HL-60/S4 (cell line): Measurements from ENCODE around the gene MAGI1.

ENCODE experiments used
- in situ Hi-C: fragments of 300-500 bp; cut with MboI; formaldehyde crosslinking; loops from 2 replicates; pipeline ENCODE4 v1.14.3; 2022; ENCODE audit warnings: low sequenced_read_pairs

Gene MAGI1

DNA sequence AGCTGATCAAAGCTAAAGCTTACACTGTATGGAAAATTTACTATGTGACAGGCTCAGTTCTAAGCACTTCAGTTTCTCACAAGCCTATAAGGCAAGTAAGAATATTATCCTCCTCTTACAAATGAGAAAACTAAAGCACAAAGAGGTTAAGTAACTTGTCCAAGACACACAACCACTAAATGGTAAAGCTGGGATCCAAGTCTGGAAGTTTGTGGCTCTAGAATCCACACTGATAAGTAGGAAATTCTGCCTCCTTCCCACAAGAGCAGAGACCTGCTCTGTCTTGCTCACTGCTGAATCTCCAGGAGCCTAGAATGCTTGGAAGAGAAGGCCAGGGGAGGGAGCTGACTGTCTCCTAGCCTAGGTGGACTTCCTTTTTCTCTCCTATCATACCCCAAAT is 60.6 kb downstream of the MAGI1 start:
- in situ Hi-C loops: no loop called here

DNA sequence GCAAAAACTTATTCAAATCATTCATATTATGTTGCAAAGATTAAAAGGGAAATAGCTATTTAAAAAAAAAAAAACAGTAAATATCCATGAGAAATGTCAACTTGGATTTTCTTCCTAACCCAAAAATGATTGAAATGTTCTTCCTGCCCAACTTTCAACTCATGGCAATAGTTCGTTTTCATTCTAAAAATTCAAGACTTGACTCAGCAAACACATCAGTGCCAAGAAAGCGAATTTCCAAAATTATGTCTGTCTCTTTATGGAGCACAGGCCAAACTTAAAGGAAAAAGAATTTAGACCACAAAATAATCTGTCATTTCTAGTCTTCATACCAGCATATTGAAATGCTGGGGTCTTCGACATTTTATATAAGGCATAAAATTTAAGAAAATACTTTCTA is 63.7 kb downstream of the MAGI1 start:
- in situ Hi-C loops: no loop called here

DNA sequence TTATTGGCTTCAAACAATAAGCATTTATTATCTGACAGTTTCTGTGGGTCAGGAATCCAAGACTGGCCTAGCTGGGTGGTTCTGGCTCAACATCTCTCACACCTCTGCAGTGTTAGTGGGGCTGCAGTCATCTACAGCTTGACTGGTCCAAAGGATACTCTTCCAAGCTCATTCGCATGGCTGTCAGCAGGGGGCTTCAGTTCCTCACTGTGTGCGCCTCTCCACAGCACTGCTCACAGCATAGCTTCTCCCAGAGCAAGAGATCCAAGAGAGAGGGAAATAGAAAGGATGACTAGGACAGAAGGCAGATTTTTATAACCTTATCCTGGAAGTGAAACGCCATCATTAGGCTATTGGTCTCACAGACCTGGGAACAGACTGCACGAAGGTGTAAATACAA is 64.2 kb downstream of the MAGI1 start:
- in situ Hi-C loops: no loop called here

DNA sequence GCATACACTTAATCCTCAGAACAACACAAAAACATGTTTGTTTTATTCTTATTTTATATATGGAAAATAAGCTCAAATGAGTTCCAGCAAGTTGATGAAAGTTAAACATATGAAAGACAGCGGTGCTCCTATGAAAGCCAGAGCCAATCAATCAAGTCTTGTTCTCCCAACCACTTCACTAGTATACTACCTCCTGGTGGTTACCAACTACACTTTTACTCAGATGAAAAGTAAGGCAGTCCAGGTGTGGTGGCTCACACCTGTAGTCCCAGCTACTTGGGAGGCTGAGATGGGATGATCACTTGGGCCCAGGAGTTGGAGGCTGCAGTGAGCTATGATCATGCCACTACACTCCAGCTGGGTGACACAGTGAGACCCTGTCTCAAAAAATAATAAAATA is 66.0 kb downstream of the MAGI1 start:
- in situ Hi-C loops: no loop called here

DNA sequence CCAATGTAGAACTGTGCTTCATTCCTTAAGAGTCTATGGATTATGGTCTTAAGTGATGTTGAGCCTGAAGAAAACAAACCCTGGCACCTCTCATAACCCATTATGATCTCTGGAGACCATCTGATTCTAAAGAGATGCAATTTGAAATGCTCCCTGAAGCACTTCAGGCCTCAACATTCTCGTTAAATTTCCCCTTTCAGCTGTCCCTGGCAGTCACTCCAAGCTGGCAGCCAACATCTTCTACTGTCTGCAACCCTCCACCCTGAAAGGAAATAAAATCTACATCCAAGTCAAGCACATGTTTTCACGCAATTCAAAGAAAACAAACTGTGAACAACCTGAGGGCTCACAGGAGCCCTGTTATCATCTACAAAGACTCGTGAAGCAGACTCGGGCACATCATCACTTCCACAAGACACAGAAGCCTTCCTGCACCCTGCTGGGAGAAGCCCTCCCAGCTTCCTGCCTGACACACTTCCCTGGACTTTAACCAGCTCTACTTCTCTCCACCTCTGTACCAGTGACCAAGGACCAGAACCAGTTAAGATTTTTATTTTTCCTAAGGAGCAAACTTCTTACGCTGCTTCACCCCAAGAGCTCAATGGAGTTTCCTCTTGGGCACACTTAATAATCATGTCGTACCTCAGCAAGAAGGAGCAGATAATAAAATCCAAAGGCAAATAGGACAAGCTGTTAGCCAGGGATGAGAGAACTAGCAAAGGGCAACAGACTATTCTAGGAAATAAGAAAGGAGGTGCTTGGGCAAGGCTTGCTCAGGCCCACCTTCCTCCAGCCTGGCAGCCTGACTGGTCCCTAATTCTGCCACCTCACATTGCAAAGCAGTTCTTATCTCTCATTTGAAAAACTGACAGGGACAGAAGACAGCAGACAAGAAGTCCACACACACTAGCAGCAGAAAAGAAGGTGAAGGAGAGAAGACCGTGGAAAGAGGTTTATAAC is 67.1 kb downstream of the MAGI1 start:
- in situ Hi-C loops: no loop called here

DNA sequence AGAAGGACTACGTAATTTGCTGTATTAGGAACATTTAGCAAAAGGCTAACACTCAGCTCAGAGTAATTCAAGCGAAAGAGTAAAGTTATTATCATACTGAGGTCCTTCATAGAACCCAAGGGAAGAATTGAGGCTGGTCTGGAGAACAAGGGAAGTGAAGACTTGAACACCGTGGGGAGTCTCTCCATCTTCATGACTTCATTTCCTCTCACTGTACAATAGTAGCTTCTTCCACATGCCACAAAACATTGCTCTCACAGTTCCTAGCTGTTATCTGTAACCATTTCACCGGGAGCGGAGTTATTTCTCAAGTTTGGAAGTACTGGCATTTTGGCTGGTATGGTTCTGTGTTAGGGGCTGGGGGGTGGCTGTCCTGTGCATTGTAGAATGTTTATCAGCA is 69.7 kb downstream of the MAGI1 start:
- in situ Hi-C loops: no loop called here

DNA sequence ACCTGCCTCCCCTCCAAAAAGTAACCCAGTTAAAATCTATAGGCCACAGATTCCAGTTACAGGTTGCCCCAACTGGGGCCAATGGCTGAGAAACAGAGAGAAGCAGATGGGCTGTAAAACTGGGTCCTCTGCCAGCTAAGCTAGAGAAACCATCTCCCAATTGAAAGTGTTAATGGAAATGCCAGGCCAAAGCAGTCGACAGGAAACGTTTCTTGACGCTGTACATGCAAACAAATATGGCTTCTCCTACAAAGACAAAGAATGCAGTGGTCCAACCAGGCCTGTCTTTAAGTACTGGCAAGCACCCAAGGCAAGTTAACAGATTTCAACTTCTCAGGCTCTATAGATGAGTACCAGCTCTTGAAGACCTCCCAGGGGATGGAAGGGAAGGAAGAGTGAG is 71.3 kb downstream of the MAGI1 start:
- in situ Hi-C loops: no loop called here

DNA sequence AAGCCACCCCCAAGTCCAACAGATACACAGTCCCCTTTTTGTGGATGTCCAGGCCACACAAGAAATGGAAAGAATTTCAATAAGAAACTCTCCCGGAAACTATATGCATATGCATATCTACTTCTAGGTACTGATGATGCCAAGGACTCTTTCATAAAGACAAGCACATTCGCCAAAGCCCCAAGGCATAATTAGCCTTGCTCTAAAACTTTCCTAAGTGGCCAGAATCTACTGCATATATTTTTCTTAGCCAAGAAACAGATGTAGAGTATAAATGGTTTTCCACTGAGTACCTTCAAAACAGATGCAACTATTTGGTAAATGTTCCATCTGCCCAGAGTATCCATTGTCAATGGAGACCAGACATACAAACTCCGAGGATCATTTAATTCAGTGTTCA is 73.9 kb downstream of the MAGI1 start:
- in situ Hi-C loops: no loop called here

DNA sequence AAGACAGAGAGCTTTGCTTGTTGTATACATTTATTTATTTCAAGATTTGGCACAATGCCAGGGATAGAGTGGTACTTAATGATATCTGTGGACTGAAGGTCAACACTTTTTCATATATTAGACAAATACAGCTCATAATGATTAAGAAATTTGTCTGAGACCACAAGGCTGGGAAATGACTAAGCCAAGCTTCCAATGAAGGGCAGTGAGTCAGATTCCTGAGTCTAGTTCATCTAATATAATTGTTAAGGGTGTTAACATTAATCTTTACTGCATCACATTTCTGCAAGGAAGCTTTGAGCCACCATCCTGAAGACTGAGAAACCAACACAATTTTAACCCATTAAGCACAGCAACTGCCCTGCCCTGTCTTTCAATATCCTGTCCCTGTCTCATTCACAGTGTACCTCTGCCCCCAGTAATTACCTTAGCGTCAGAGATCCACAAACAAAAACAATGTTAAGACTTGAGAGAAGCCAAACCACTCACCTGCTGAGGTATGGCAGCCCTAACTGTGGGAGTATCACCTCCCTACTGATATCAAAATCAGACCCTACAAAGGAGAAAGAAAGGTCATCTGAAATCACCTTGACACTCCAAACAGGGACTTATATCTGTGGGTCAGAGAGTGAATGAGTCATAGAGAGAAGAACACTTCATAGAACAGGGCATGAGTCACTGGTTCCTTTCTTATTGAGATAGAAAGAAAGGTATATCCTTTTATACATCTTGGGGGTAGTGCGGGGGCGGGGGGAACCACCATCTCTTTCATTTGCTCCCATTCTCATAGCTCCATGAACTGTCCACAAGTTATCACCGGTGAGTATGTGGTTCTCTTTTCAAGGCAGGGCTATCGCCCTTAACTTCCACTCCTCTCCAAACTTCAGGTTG is 74.7 kb downstream of the MAGI1 start:
- in situ Hi-C loops: no loop called here

DNA sequence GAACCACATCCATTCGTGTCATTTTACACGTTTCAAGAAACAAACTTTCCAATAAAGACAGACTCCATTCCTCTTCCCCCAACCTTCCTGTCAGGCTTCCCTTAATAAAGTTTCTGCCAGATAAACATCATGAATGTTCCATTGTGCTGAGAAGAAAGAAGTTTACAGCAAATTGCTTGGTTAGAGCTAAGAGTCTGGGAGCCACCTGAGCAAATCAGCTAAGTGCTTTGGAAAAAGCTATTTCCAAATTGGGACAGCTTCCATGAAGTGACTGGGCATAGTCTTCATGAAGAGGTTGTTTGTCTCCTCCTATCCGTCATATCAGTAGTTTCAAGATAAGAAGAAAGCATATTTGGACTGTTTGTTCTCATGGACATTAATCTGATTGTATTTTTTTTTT is 77.0 kb downstream of the MAGI1 start:
- in situ Hi-C loops: no loop called here

DNA sequence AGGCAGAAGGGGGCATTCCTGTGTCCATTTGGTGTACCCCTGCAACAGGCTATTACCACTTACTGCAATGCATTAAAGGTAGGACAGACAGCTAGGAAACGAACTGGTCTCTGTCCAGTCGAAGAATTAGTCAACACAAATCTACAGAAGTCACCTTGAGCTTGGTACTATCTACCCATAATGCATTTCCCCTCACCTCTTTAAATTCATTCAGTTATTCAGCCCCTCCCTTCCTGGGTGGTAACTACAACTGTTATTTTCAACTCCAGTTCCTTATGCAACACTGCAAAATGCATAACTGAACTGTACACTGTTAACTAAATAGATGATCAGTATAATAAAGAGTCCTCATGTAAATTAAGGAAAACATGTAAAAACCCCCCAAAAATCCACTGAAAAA is 77.6 kb downstream of the MAGI1 start:
- in situ Hi-C loops: no loop called here

DNA sequence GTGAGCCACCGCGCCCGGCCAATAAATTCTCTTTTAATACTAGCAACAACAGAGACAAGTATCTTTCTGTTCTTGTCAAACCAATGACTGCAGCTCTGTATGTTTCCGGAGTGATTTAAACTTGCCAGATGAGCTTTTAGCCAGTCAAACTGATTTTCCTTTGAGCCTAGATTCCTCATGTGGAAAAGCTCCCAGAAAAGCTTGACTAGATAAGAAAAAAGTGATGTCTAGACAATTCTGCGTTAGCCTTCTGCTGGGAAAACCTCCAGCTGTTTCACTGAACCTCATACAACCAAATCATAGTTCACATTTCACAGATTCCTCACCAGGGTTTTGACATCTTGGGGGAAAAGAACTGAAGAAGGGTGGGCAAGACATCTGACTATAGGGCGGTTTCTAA is 78.6 kb downstream of the MAGI1 start:
- in situ Hi-C loops: no loop called here

DNA sequence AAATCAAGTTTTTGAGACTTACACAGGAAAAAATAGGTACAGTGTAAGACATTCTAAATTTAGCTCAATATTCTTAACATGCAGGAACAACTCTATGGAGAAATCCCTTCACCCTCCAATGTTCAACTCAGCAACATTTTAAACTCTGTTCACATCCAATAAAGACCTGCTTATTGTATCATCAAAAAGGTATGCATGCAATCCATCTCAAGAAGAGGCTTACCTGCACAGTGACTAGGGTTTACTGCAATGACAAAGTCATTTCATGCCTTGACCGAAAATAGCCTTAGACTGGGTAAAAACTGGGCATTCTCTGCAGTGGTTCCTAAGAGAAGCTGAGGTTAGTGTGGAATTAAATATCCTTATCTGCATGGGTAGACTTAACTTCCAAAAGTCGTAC is 80.5 kb downstream of the MAGI1 start:
- in situ Hi-C loops: no loop called here

DNA sequence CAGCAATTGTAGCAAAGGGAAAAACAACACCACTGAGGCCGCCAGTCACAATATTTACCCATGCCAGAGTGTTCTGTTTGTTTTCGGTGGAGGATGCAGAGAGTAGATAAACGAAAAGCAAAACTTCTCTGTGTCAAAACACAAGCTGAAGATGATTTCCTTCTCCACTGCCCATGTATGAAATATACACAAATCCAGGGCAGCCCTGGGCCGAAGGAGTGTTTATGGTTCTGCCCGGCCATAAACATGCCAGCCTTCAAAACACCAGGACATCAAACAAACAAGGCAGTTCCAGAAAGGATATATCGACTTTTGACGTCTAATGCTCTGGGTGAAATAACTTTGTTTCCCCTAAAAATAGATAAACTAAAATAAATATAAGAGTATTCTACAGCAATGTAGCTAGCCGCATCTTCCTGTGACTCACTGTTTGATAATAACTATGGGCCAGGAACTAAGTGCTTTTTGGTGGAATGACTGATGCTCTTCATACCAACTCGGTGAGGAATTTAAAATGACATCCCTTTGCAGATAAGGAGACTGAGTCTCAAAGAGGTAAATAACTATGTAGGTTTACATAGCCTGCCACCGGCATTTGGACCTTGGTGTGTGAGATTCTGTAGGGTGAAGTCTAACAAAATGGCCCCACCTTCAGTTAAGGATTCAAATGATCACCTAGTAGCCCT is 82.8 kb downstream of the MAGI1 start:
- in situ Hi-C loops: no loop called here

DNA sequence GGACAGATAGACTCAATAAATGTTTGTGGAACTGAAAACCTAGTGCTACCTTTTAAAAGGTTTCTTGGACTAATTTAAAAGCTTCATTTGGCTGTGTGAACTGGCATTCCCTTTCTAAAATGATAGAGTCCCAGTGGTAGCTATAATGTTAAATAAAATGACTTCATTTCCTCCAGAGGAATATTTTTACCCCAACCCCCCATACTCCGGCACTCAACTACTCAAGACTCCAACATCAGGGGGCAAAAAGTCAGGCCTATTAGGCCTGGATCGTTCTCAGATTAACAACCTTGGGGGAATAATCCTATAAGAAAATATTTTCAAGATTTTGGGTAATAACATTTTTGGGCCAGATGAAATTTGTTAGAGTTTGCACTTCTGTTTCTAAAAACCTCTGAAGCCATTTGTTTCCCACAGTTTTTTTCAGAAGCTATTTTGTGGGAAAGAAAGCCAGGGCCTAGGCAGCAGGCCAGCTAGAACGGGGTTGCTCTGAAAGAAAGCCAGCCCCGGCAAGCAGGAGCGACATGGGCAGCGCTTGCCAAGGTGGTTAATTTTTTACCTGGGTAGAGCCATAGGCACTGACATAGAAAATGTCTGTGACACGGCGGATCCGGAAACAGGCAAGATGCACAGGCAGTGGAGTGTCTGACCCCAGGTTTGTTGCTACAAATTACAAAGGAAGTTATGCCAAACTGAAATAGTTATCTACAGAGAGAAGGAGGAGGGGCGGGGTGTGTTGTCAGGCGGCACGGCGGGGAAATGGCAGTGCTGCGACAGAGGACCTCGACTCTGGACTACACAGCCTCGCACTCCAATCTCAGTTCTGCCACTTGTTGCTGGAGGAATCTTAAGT is 84.6 kb downstream of the MAGI1 start:
- in situ Hi-C loops: no loop called here

DNA sequence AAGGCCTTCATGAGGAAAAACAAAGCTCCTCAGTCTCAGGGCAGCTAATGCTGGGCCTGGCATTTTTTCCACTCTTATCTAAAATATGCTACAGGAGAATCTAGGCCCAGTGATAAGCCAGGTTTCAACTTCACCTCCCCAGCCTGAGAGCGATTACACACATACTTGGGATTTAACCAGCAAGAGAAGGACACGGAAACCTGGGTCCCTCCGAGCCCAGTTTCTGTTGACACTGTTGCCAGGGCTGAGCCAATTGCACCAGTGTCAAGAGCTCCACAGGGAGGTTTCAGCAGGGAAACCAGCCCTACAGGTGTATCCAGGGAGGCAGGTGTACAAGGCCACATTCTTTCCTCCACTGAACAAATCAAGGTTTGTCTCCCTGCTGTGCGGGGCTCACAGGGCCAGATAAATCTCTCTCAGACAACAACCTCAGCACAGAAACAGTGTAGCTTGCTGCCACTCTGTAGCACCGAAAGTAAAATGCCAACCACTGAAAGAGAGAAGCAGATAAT is 85.4 kb downstream of the MAGI1 start:
- in situ Hi-C loops: no loop called here

DNA sequence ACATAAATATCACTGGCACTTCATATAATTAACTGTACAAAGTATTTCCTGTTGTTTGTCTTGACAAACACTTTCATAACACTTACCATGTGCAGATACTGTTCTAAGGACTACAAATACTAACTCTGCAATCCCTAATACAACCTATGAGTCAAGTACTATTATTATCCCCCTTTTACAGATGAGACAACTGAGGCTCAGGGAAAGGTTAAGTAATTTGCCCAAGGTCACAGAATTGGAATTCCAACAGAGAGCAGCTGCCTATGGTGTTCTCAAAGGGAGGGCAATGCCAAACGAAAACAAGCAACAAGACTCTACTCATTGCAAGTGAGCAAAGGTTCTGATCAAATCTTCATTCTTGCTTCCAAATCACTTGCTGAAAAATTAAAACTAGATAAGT is 85.9 kb downstream of the MAGI1 start:
- in situ Hi-C loops: no loop called here

DNA sequence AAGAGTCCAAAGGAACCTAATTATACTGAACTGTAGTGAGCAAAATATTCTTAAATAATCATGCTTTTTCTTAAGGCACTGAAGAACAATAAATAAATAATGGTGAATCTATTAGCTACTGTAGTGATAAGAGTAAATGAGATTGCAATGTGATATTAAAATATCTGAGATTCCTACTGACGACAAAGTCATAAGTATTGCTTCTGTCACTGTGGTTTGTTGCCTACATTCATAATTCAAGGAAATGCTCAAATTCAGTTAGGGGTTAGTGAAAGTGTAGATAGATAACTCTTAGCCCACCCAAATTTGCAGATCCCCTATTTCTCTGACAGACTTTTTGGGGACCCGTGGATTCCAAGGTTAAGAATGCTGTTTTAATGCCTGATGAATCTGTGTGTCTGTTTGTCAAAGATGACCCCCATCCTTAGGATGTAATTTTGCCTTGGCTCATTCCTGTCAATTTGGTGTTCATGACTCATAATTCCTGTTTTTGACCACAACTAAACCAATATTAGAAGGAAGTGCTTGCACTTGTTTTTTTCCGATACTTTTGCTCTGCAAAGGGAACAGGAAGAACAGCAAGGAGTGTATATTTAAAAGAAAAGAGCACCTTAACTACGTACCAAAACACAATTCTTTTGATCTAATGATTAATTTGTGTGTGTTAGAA is 86.7 kb downstream of the MAGI1 start:
- in situ Hi-C loops: no loop called here
